Sigmoid colon (tissue), 4 donors: ENCODE data around the gene CCDC85C.

Experiments used
- POLR2A ChIP-seq, 2 donors: fragments of 450-650 bp; IDR thresholded peaks; one replicate each; pipeline ENCODE4 v1.6.1; 2016; ENCODE audit warnings: antibody characterized with exemption in 2 of 2, mild to moderate bottlenecking in 2 of 2, moderate library complexity in 2 of 2
- POLR2AphosphoS5 ChIP-seq, 4 donors: sonication (generic); formaldehyde crosslinking; IDR thresholded peaks; one replicate each; pipeline ENCODE4 v1.6.1; 2017; ENCODE audit warnings: antibody characterized with exemption in 4 of 4
- TF ChIP-seq, protein P1 (sequence below), 4 experiments: fragments of 450-650 bp in 3 of 4; fragments of 200-600 bp in 1 of 4; IDR thresholded peaks; one replicate each; pipeline ENCODE4 v1.5.1; 2016 to 2019; ENCODE audit warnings: antibody characterized with exemption in 4 of 4, mild to moderate bottlenecking in 3 of 4, moderate library complexity in 2 of 4

DNA sequence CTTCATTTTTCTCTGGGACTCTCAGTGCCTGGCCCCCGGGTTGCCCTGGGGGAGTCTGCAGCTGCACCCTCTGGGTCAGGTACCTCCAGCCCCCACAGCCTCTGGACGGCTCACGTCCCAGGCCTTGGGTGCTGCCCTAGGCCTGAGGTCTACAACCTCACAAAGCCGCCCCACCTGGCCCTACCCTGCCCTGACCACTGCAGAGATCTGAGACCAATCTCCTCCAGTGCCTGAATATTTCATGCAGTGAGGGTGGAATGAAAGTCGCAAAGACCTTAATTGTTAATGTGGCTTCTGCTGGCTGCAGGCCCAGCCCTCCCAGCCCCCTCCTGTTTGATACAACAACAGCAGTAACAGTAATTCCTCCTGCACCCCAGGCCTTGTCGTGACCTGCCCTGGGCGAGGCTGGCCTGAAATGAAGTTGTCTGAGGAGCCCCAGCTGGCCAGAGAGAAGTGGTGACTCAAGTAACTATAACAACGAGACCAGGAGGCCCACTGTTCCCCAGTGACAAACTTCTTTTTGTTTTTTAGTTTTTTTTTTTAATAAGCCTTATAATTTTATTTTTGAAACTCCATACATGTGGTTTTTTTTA lies 8.8 kb upstream of the CCDC85C start:
- TF ChIP-seq POLR2A (IDR thresholded peaks at IDR 0.05) (no peak), POLR2AphosphoS5 (IDR thresholded peaks at IDR 0.05) (no peak)
- TF ChIP-seq, protein P1, sequence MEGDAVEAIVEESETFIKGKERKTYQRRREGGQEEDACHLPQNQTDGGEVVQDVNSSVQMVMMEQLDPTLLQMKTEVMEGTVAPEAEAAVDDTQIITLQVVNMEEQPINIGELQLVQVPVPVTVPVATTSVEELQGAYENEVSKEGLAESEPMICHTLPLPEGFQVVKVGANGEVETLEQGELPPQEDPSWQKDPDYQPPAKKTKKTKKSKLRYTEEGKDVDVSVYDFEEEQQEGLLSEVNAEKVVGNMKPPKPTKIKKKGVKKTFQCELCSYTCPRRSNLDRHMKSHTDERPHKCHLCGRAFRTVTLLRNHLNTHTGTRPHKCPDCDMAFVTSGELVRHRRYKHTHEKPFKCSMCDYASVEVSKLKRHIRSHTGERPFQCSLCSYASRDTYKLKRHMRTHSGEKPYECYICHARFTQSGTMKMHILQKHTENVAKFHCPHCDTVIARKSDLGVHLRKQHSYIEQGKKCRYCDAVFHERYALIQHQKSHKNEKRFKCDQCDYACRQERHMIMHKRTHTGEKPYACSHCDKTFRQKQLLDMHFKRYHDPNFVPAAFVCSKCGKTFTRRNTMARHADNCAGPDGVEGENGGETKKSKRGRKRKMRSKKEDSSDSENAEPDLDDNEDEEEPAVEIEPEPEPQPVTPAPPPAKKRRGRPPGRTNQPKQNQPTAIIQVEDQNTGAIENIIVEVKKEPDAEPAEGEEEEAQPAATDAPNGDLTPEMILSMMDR (IDR thresholded peaks at IDR 0.05): no peak
